HepG2 (cell line): ENCODE results near the gene ACSS2. TPM values are rescaled to one million over a fixed set of nuclear protein-coding genes. Genes with fewer than 3 reads are reported as not detected.
A peak's percentile ranks its signal among the peaks of the same experiment; 100 is the strongest.

ENCODE experiments used
- ATM ChIP-seq: fragments of 450-650 bp; IDR thresholded peaks from 2 replicates; pipeline ENCODE4 v1.7.1; 2017; ENCODE audit warnings: mild to moderate bottlenecking, borderline replicate concordance
- CAMTA2 ChIP-seq: sonication (generic); formaldehyde crosslinking; IDR thresholded peaks from 2 replicates; pipeline ENCODE4 v1.4.0; 2020; ENCODE audit warnings: mild to moderate bottlenecking, missing genetic modification reagents, borderline replicate concordance
- CCDC6 ChIP-seq: sonication (generic); formaldehyde crosslinking; IDR thresholded peaks from 2 replicates; pipeline ENCODE4 v1.8.1; 2022; ENCODE audit warnings: mild to moderate bottlenecking, missing genetic modification reagents, moderate library complexity
- CHD2 ChIP-seq: IDR thresholded peaks from 2 replicates; pipeline ENCODE4 v1.6.1; 2011; ENCODE audit warnings: low read depth, low read length, improper control_type of control experiment
- CREB1 ChIP-seq, 2 experiments: fragments of 450-650 bp in 1 of 2; IDR thresholded peaks; 2 replicates each; pipeline ENCODE4 v1.6.1; 2016 to 2017; ENCODE audit warnings: control low read depth in 1 of 2, mild to moderate bottlenecking in 1 of 2, missing compliant biosample characterization in 1 of 2, missing genetic modification characterization in 1 of 2
- ELF3 ChIP-seq: IDR thresholded peaks from 2 replicates; pipeline ENCODE4 v1.6.1; 2016; ENCODE audit warnings: missing genetic modification reagents, missing compliant biosample characterization
- FOSL2 ChIP-seq: sonication (generic); formaldehyde crosslinking; IDR thresholded peaks from 2 replicates; pipeline ENCODE4 v1.4.0; 2020; ENCODE audit warnings: missing genetic modification reagents
- GTF2F1 ChIP-seq: fragments of 150-350 bp; IDR thresholded peaks from 2 replicates; pipeline ENCODE4 v1.6.1; 2014; ENCODE audit warnings: low read length
- JUND ChIP-seq: sonication (generic); formaldehyde crosslinking; IDR thresholded peaks from 2 replicates; pipeline ENCODE4 v1.8.0; 2022; ENCODE audit warnings: mild to moderate bottlenecking, missing genetic modification reagents
- KAT8 ChIP-seq: IDR thresholded peaks from 2 replicates; pipeline ENCODE4 v1.6.1; 2016; ENCODE audit warnings: missing genetic modification reagents, missing compliant biosample characterization
- KLF6 ChIP-seq: IDR thresholded peaks from 2 replicates; pipeline ENCODE4 v1.8.0; 2016; ENCODE audit warnings: missing biosample characterization, missing genetic modification reagents
- KMT2B ChIP-seq: IDR thresholded peaks from 2 replicates; pipeline ENCODE4 v1.6.1; 2016; ENCODE audit warnings: missing genetic modification reagents, missing compliant biosample characterization
- NCOR1 ChIP-seq: fragments of 200-600 bp; sonication (generic); IDR thresholded peaks from 2 replicates; pipeline ENCODE4 v1.7.0; 2017; ENCODE audit warnings: antibody characterized with exemption, low read length, borderline replicate concordance
- PITX1 ChIP-seq: sonication (generic); formaldehyde crosslinking; IDR thresholded peaks from 2 replicates; pipeline ENCODE4 v1.5.1; 2020; ENCODE audit warnings: mild to moderate bottlenecking, missing genetic modification reagents
- RBAK ChIP-seq: sonication (generic); formaldehyde crosslinking; IDR thresholded peaks from 2 replicates; pipeline ENCODE4 v1.5.1; 2020; ENCODE audit warnings: mild to moderate bottlenecking, missing genetic modification reagents
- SP1 ChIP-seq, 2 experiments: fragments of 450-650 bp in 1 of 2; sonication (generic) in 1 of 2; formaldehyde crosslinking in 1 of 2; IDR thresholded peaks; 2 replicates each; pipeline versions ENCODE4 v1.4.0 to v1.6.1; 2016 to 2020; ENCODE audit warnings: missing genetic modification reagents in 1 of 2
- SRSF1 ChIP-seq: fragments of 200-400 bp; formaldehyde crosslinking; optimal IDR thresholded peaks from 2 replicates; pipeline ENCODE3; 2017; ENCODE audit warnings: mild to moderate bottlenecking, low read depth, low read length, moderate library complexity
- SRY ChIP-seq: sonication (generic); formaldehyde crosslinking; IDR thresholded peaks from 2 replicates; pipeline ENCODE4 v1.8.0; 2022; ENCODE audit warnings: mild to moderate bottlenecking, missing genetic modification reagents
- TCF7L2 ChIP-seq: IDR thresholded peaks from 2 replicates; pipeline ENCODE4 v1.6.1; 2011; ENCODE audit warnings: mild to moderate bottlenecking, low read depth, low read length, moderate library complexity
- TP53 ChIP-seq: sonication (generic); formaldehyde crosslinking; conservative IDR thresholded peaks from 2 replicates; pipeline ENCODE4 v1.4.0; 2020; ENCODE audit warnings: missing genetic modification reagents
- ZFAT ChIP-seq: sonication (generic); formaldehyde crosslinking; conservative IDR thresholded peaks from 2 replicates; pipeline ENCODE4 v1.8.1; 2023; ENCODE audit warnings: missing genetic modification reagents, inconsistent platforms
- ZNF160 ChIP-seq: sonication (generic); formaldehyde crosslinking; IDR thresholded peaks from 2 replicates; pipeline ENCODE4 v1.8.0; 2022; ENCODE audit warnings: mild to moderate bottlenecking, inconsistent platforms, missing genetic modification reagents
- ZNF205 ChIP-seq: IDR thresholded peaks from 2 replicates; pipeline ENCODE4 v1.6.1; 2018; ENCODE audit warnings: missing biosample characterization, missing genetic modification reagents
- ZNF232 ChIP-seq: sonication (generic); formaldehyde crosslinking; IDR thresholded peaks from 2 replicates; pipeline ENCODE4 v1.4.0; 2020; ENCODE audit warnings: missing genetic modification reagents, borderline replicate concordance
- ZNF44 ChIP-seq: sonication (generic); formaldehyde crosslinking; IDR thresholded peaks from 2 replicates; pipeline ENCODE4 v1.5.1; 2020; ENCODE audit warnings: mild to moderate bottlenecking, missing genetic modification reagents
- ZNF570 ChIP-seq: sonication (generic); formaldehyde crosslinking; IDR thresholded peaks from 2 replicates; pipeline ENCODE4 v1.4.0; 2020; ENCODE audit warnings: mild to moderate bottlenecking, missing genetic modification reagents, borderline replicate concordance
- ZNF629 ChIP-seq: sonication (generic); formaldehyde crosslinking; conservative IDR thresholded peaks from 2 replicates; pipeline ENCODE4 v1.5.0; 2020; ENCODE audit warnings: missing genetic modification reagents
- ZNF780A ChIP-seq: sonication (generic); formaldehyde crosslinking; IDR thresholded peaks from 2 replicates; pipeline ENCODE4 v1.8.0; 2022; ENCODE audit warnings: mild to moderate bottlenecking, missing genetic modification reagents, moderate library complexity
- ZNF816 ChIP-seq: sonication (generic); formaldehyde crosslinking; IDR thresholded peaks from 2 replicates; pipeline ENCODE4 v1.8.0; 2022; ENCODE audit warnings: missing genetic modification reagents, mild to moderate bottlenecking, borderline replicate concordance
- polyA plus RNA-seq, 8 experiments: library from polyadenylated mRNA; depleted of rRNA in 3 of 8; stranded (reverse) in 7 of 8; unstranded in 1 of 8; fragments of >200 nt; fragmentation: Illumina TruSeq in 4 of 8; extraction: Trizol in 4 of 8; gene quantifications; 2 replicates each; pipeline versions ENCODE4 v1.2.1 to v1.2.3, GENCODE V29; 2011 to 2016; ENCODE audit warnings: low read depth in 4 of 8, missing spikeins in 1 of 8, mixed read lengths in 1 of 8; ENCODE audit not compliant: insufficient read depth in 1 of 8
- total RNA-seq, 5 experiments: library from RNA; depleted of rRNA; stranded (reverse); fragments of >200 nt; fragmentation: Illumina TruSeq; extraction: Trizol; gene quantifications; 2 replicates each; pipeline ENCODE4 v1.2.3, GENCODE V29; 2016; ENCODE audit warnings: low read depth in 1 of 5
- TF ChIP-seq, protein P1 (sequence below): sonication (generic); formaldehyde crosslinking; IDR thresholded peaks from 2 replicates; pipeline ENCODE4 v1.5.0; 2020; ENCODE audit warnings: mild to moderate bottlenecking, missing genetic modification reagents
- TF ChIP-seq, protein P2 (sequence below): sonication (generic); formaldehyde crosslinking; IDR thresholded peaks from 2 replicates; pipeline ENCODE4 v1.5.0; 2020; ENCODE audit warnings: mild to moderate bottlenecking, missing genetic modification reagents, moderate library complexity

Gene ACSS2
- total and polyA plus RNA-seq, 2 of the 13 experiments (the other 11 are each of a cell fraction or from before 2014, with no cell fraction given) = 72.8 to 89.7 TPM

DNA sequence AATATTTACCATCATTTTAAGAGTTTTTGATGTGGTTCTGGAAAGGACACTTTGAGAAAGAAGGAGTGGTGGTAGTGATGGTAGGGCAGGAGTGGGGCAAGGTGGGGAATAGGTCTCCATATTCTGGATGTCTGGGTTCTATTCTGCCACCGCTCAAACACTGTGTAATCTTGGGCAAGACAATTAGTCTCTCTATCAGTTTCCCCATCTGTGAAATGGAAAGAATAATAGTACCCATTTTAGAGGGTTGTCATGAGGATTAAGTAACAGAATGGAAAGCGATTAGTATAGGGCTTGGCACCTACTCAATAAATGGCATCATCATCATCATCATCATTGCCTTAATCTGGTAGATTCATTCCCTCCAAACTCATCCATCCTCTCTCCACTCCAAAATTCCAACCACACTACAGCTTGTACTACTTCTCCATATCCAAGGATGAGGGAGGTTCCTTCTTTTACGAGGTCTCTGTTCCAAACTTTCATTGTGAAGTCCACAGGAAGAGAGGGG is 2.8 kb upstream of the ACSS2 start (continued):
- TF ChIP-seq SP1 (IDR thresholded peaks at IDR 0.05) = no peak
- TF ChIP-seq SP1 (CRISPR knock-in tag; IDR thresholded peaks at IDR 0.05) = 0 out of 2 replicates have a peak, but pooled peaks have one; percentile 3
- no peak for TF ChIP-seq GTF2F1
- peak; percentile 91 for TF ChIP-seq ZNF629 (CRISPR knock-in tag)
- no peak for TF ChIP-seq PITX1 (CRISPR knock-in tag)
- TF ChIP-seq, protein P1, sequence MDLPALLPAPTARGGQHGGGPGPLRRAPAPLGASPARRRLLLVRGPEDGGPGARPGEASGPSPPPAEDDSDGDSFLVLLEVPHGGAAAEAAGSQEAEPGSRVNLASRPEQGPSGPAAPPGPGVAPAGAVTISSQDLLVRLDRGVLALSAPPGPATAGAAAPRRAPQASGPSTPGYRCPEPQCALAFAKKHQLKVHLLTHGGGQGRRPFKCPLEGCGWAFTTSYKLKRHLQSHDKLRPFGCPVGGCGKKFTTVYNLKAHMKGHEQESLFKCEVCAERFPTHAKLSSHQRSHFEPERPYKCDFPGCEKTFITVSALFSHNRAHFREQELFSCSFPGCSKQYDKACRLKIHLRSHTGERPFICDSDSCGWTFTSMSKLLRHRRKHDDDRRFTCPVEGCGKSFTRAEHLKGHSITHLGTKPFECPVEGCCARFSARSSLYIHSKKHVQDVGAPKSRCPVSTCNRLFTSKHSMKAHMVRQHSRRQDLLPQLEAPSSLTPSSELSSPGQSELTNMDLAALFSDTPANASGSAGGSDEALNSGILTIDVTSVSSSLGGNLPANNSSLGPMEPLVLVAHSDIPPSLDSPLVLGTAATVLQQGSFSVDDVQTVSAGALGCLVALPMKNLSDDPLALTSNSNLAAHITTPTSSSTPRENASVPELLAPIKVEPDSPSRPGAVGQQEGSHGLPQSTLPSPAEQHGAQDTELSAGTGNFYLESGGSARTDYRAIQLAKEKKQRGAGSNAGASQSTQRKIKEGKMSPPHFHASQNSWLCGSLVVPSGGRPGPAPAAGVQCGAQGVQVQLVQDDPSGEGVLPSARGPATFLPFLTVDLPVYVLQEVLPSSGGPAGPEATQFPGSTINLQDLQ = no peak
- TF ChIP-seq ZNF570 (CRISPR knock-in tag) = no peak
- TF ChIP-seq ZNF780A = no peak
- no peak for TF ChIP-seq ZNF816
- no peak for TF ChIP-seq RBAK (CRISPR knock-in tag)
- peak; percentile 65; the same call in 1 of the 2 replicates for TF ChIP-seq CREB1 (IDR thresholded peaks at IDR 0.05)
- no peak for TF ChIP-seq CREB1 (CRISPR knock-in tag; IDR thresholded peaks at IDR 0.05)
- TF ChIP-seq, protein P2, sequence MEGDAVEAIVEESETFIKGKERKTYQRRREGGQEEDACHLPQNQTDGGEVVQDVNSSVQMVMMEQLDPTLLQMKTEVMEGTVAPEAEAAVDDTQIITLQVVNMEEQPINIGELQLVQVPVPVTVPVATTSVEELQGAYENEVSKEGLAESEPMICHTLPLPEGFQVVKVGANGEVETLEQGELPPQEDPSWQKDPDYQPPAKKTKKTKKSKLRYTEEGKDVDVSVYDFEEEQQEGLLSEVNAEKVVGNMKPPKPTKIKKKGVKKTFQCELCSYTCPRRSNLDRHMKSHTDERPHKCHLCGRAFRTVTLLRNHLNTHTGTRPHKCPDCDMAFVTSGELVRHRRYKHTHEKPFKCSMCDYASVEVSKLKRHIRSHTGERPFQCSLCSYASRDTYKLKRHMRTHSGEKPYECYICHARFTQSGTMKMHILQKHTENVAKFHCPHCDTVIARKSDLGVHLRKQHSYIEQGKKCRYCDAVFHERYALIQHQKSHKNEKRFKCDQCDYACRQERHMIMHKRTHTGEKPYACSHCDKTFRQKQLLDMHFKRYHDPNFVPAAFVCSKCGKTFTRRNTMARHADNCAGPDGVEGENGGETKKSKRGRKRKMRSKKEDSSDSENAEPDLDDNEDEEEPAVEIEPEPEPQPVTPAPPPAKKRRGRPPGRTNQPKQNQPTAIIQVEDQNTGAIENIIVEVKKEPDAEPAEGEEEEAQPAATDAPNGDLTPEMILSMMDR (CRISPR knock-in tag) = no peak
- TF ChIP-seq CAMTA2 (CRISPR knock-in tag) = no peak
- TF ChIP-seq JUND (CRISPR knock-in tag) = no peak
- TF ChIP-seq CHD2 = no peak
- no peak for TF ChIP-seq ATM
- TF ChIP-seq CCDC6 (CRISPR knock-in tag) = no peak
- TF ChIP-seq ZNF160 = no peak
- TF ChIP-seq TCF7L2 = no peak
- no peak for TF ChIP-seq ZNF232
- no peak for TF ChIP-seq ZNF44
- TF ChIP-seq KAT8 = no peak
- no peak for TF ChIP-seq ELF3 (CRISPR knock-in tag)
- TF ChIP-seq KMT2B (CRISPR knock-in tag) = 0 out of 2 replicates have a peak, but pooled peaks have one; percentile 5
- 0 out of 2 replicates have a peak, but pooled peaks have one; percentile 12 for TF ChIP-seq KLF6 (CRISPR knock-in tag)
- TF ChIP-seq TP53 (CRISPR knock-in tag) = no peak
- TF ChIP-seq FOSL2 (CRISPR knock-in tag) = no peak
- no peak for TF ChIP-seq SRSF1
- no peak for TF ChIP-seq SRY (CRISPR knock-in tag)
- no peak for TF ChIP-seq NCOR1
- no peak for TF ChIP-seq ZNF205 (CRISPR knock-in tag)
- TF ChIP-seq ZFAT (CRISPR knock-in tag) = no peak
